Kidney (tissue), 14 donors: ENCODE results near the gene TJAP1. TPM values are rescaled to one million over a fixed set of nuclear protein-coding genes. Genes with fewer than 3 reads are reported as not detected.

Source experiments
- DNase-seq, 5 donors: peaks; one replicate each; pipeline ENCODE4 v3.0.0-alpha.2; 2013 to 2020
- FAIRE-seq: peaks from 2 replicates; lab custom pipeline; 2012; peaks lifted over from hg19 to GRCh38; lab: Jason Lieb, UNC
- H3K27ac ChIP-seq, 2 donors: one replicate each; pipeline ENCODE4 v1.7.0; 2013; ENCODE audit warnings: low read depth in 2 of 2, low read length in 2 of 2, inconsistent platforms in 1 of 2
- H3K27me3 ChIP-seq: one replicate; pipeline ENCODE4 v1.7.1; 2013; ENCODE audit warnings: low read length, inconsistent platforms; ENCODE audit not compliant: control insufficient read depth, insufficient read depth
- H3K36me3 ChIP-seq, 3 donors: one replicate each; pipeline versions ENCODE4 v1.7.0 to v1.7.1; 2013; ENCODE audit warnings: low read length in 3 of 3, control low read depth in 1 of 3, inconsistent platforms in 1 of 3; ENCODE audit not compliant: insufficient read depth in 3 of 3, control insufficient read depth in 2 of 3
- H3K4me1 ChIP-seq, 3 donors: one replicate each; pipeline versions ENCODE4 v1.7.0 to v1.7.1; 2013; ENCODE audit warnings: low read length in 3 of 3, inconsistent platforms in 1 of 3, low read depth in 1 of 3; ENCODE audit not compliant: control insufficient read depth in 2 of 3, insufficient read depth in 2 of 3
- H3K4me3 ChIP-seq, 3 donors: one replicate each; pipeline versions ENCODE4 v1.7.0 to v1.8.1; 2013; ENCODE audit warnings: low read length in 3 of 3, control low read depth in 1 of 3, inconsistent platforms in 1 of 3
- H3K9ac ChIP-seq, 3 donors: one replicate each; pipeline versions ENCODE4 v1.7.0 to v1.7.1; 2013; ENCODE audit warnings: low read length in 3 of 3, control low read depth in 1 of 3, inconsistent platforms in 1 of 3
- H3K9me3 ChIP-seq, 3 donors: one replicate each; pipeline versions ENCODE4 v1.7.0 to v1.7.1; 2013; ENCODE audit warnings: low read length in 3 of 3, control low read depth in 1 of 3, inconsistent platforms in 1 of 3; ENCODE audit not compliant: control insufficient read depth in 2 of 3, insufficient read depth in 1 of 3
- CTCF ChIP-seq: IDR thresholded peaks from 3 replicates; pipeline ENCODE4 v1.5.1; 2012; ENCODE audit warnings: mild to moderate bottlenecking, moderate library complexity, borderline replicate concordance; ENCODE audit not compliant: insufficient read depth; ENCODE audit errors: extremely low read depth
- intact Hi-C: fragments of 100-400 bp; cut with DNase I; formaldehyde crosslinking; loops from one replicate; pipeline ENCODE4 v1.11.1; 2022
- polyA plus RNA-seq: library from polyadenylated mRNA; stranded (reverse); fragments of 350-450 nt; fragmentation: Illumina TruSeq; extraction: RNeasy Lipid Tissue Mini Kit (QIAGEN cat#74804); gene quantifications from one replicate; pipeline ENCODE4 v1.2.3, GENCODE V29; 2014; ENCODE audit warnings: low read depth, low replicate concordance; ENCODE audit not compliant: insufficient read depth
- total RNA-seq: library from RNA; stranded (reverse); fragmentation: NEBNext Ultra II Directional; extraction: Animal tissue kit (Norgen Biotek cat#: 25700); gene quantifications from one replicate; pipeline ENCODE4 v1.2.1, GENCODE V29; 2021
- donor health status: control.
- donor health status: control.
- donor health status: control.
- donor health status: control.
- donor health status: control.
- donor health status: DM: yes; HTN: yes; CAD: no.
- donor health status: Normal renal cell carcinoma (clear cell type).

The TJAP1 gene
- total and polyA plus RNA-seq, 2 donors from 2014 or later = 13.6 to 38.5 TPM

DNA sequence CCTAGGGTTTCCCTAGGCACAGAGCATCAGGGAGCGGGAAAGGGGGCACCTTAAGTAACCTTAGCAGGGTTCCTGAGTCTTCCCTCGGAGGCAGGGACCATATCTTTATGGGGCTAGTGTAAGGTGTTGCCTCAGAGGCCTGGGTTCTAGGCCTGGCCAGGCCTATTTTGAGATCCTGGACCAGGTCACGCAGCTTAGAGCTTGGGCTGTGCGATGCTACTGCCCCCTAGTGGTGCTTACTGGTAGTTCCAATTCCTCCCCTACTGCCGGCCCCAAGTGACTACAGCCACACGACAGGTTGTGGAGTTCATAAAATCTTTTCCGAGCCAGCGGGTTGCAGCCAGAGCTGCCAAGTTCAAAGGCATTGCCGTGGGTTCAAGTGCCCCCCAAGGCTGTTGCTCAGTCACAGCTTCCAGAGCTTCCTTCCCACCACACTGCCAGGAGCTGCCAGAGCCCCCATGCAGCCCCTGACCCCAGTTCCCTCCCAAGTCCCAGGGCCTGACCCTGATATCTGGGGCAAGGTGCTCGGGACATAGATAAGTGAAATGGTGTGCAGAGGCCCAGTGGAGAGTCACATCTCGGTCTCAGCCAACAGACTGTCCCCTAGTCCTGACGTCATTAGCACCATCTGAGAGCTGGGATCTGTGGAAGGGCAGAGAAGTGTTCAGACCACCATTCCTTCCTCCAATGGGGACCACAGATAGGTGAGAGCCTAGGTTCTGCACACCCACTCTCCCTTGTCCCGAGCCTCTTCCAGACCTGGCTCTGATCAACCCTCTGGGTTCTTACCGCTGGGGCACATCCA lies 29.5 kb downstream of the TJAP1 start:
- Histone ChIP-seq H3K9ac (no peak overlapping the region), H3K4me1 (peaks cover 0 to 16% (median 4%) of the 10 kb centered on the region in 3 donors), H3K36me3 (peaks cover 3 to 32% (median 13%) of the 10 kb centered on the region in 3 donors), H3K27ac (no peak overlapping the region), H3K9me3 (no peaks in the 10 kb centered on the region), H3K4me3 (no peak overlapping the region), H3K27me3 (no peaks in the 10 kb centered on the region)
- intact Hi-C loops = loop anchor here (10.0 kb wide), 1 partner anchor 52 kb away; the partner anchor contains the start of gene DLK2
- TF ChIP-seq CTCF = peak; percentile 97
- no peak for FAIRE-seq
- DNase-seq = peak in 4 of 5 donors; percentile 85 to 89 (median 88)

GRCh38 chr6:43508481-43509141 lies 31.2 kb downstream of the TJAP1 start:
- Histone ChIP-seq H3K9ac (no peak overlapping the region), H3K4me1 (peaks cover 0 to 16% (median 4%) of the 10 kb centered on the region in 3 donors), H3K9me3 (no peaks in the 10 kb centered on the region), H3K27me3 (no peaks in the 10 kb centered on the region), H3K4me3 (no peak overlapping the region), H3K36me3 (peaks cover 3 to 29% (median 20%) of the 10 kb centered on the region in 3 donors), H3K27ac (no peak overlapping the region)
- intact Hi-C loops = loop anchor here (10.0 kb wide), 1 partner anchor 54 kb away; the partner anchor contains the start of gene DLK2
- no peak for FAIRE-seq
- DNase-seq = no peak
- no peak for TF ChIP-seq CTCF

DNA sequence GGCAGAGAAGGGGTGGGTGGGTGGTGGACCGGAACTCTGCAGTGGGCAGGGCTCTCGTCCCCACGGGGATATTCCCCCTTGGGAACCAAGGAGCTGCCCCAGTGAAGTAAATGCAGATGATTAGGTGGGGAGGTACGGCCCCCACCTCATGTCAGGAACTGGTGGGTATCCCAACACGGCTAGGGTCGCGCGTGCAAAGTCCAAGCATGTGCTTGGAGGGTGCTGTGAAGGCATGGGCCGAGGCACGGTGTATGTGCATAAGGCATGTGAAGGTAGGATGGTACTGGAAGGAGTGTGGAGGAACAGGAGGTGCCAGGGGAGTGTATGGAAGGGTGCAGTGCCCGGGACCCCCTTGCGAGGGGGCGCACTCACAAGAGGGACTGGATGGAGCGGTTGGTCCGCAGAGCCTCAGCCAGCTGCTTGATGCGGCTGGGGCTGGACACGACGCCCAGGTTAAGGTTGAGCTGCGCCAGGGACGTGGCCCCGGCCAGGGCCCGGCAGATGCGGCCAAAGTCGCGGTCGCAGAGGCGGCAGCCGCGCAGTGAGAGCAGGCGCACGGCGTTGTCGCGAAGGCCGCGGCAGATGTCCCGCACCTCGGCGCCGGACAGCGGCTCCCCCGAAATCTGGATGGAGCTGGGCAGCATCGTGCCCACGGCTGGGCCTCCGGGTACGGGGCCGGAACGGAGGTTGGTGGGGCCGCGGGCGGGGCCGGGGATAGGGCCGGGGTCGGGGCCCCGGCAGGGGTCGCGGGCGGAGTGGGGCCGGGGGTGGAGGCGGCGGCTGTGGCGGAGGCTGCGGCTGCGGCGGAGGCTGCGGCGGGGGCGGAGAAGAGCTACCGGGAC lies 32.0 kb downstream of the TJAP1 start:
- peak in 2 of 5 donors; percentile 27 to 61 for DNase-seq
- no peaks in the 10 kb centered on the region for H3K27me3 ChIP-seq
- TF ChIP-seq CTCF = no peak
- intact Hi-C loops = loop anchor here (10.0 kb wide), 1 partner anchor 55 kb away; the partner anchor contains the start of gene DLK2
- H3K27ac ChIP-seq = no peak overlapping the region
- H3K4me1 ChIP-seq = peaks cover 0 to 16% (median 4%) of the 10 kb centered on the region in 3 donors
- no peak for FAIRE-seq
- peak overlapping the region in 1 of 3 donors; percentile 52 for H3K4me3 ChIP-seq
- peak overlapping the region in 2 of 3 donors; percentile 38 to 58 for H3K9ac ChIP-seq
- H3K9me3 ChIP-seq = no peaks in the 10 kb centered on the region
- peaks cover 3 to 28% (median 21%) of the 10 kb centered on the region in 3 donors for H3K36me3 ChIP-seq
